NOMO-1 treated with dmso at 0.1 percent for 144 hours (cell line): ENCODE measurements around the gene SPSB2.
A peak's percentile ranks its signal among the peaks of the same experiment; 100 is the strongest.

Experiments
- DNase-seq: peaks from one replicate; lab custom pipeline; 2025; ENCODE audit not compliant: unreplicated experiment; lab: John Stamatoyannopoulos, UW

SPSB2 gene

GRCh38 chr12:6851921-6852650 lies 21.0 kb downstream of the SPSB2 start, which contains the start of gene USP5:
Gene USP5, plus strand, starts transcription at chr12:6852150. Its CDS starts 30 bp downstream, at chr12:6852180.
- DNase-seq = peak; percentile 99

GRCh38 chr12:6851153-6851920 lies 21.8 kb downstream of the SPSB2 start, which contains the start of gene CDCA3:
Gene CDCA3, minus strand, starts transcription at chr12:6851286. Its CDS starts 334 bp downstream, at chr12:6850952.
- DNase-seq = peak; percentile 98

- no peak for DNase-seq
Measured at GRCh38 chr12:6850796-6851152, 22.3 kb downstream of the SPSB2 start.

GRCh38 chr12:6849976-6850560 lies 23.0 kb downstream of the SPSB2 start:
- no peak for DNase-seq

GRCh38 chr12:6849427-6849826 lies 23.7 kb downstream of the SPSB2 start:
- DNase-seq = no peak

GRCh38 chr12:6847676-6848075 lies 25.4 kb downstream of the SPSB2 start:
- no peak for DNase-seq

- DNase-seq = no peak
Measured at GRCh38 chr12:6846316-6846869, 26.7 kb downstream of the SPSB2 start.

- DNase-seq = no peak
Measured at GRCh38 chr12:6845395-6845794, 27.7 kb downstream of the SPSB2 start.

GRCh38 chr12:6843118-6843902 lies 29.8 kb downstream of the SPSB2 start:
- DNase-seq = no peak

GRCh38 chr12:6842075-6842474 lies 31.0 kb downstream of the SPSB2 start:
- DNase-seq = no peak

GRCh38 chr12:6840761-6841515 lies 32.2 kb downstream of the SPSB2 start, which contains the start of gene GNB3:
Gene GNB3, plus strand, starts transcription at chr12:6840925. Its CDS starts 363 bp downstream, at chr12:6841288.
- DNase-seq = no peak

GRCh38 chr12:6840330-6840729 lies 32.8 kb downstream of the SPSB2 start:
- DNase-seq = no peak

GRCh38 chr12:6839482-6840201 lies 33.5 kb downstream of the SPSB2 start:
- no peak for DNase-seq

GRCh38 chr12:6838854-6839253 lies 34.2 kb downstream of the SPSB2 start:
- no peak for DNase-seq

- no peak for DNase-seq
Measured at GRCh38 chr12:6837370-6838060, 35.6 kb downstream of the SPSB2 start.

GRCh38 chr12:6836851-6837250 lies 36.3 kb downstream of the SPSB2 start:
- DNase-seq = no peak

GRCh38 chr12:6834873-6835272 lies 38.2 kb downstream of the SPSB2 start:
- DNase-seq = no peak

GRCh38 chr12:6834254-6834653 lies 38.8 kb downstream of the SPSB2 start:
- DNase-seq = no peak
